RWPE2 (cell line): ENCODE data around the gene BMP5.
"Not testable (repeated sequence)": the region's sequence is repeated elsewhere in the genome, so short reads cannot be mapped to it uniquely, and the experiment has no call there.

ENCODE experiments used
- ATAC-seq: fragments of 200-7000 bp; cut with Tn5 transposase; 3 replicates; pipeline ENCODE4 v1.9.1; 2021; ENCODE audit warnings: low read depth
- DNase-seq: peaks from one replicate; pipeline ENCODE4 v3.0.0-alpha.2; 2020; ENCODE audit warnings: low spot score
- H3K27ac ChIP-seq: fragments of 450-650 bp; 2 replicates; pipeline ENCODE4 v1.5.1; 2017; ENCODE audit warnings: mild to moderate bottlenecking; ENCODE audit not compliant: poor library complexity, severe bottlenecking
- H3K27me3 ChIP-seq: fragments of 250-450 bp; sonication (Bioruptor Pico); 2 replicates; pipeline ENCODE4 v1.5.1; 2021; ENCODE audit warnings: mild to moderate bottlenecking, moderate library complexity; ENCODE audit not compliant: insufficient read depth, poor library complexity, severe bottlenecking
- H3K36me3 ChIP-seq: fragments of 250-450 bp; sonication (Bioruptor Pico); 2 replicates; pipeline ENCODE4 v1.5.1; 2020; ENCODE audit warnings: low read depth, mild to moderate bottlenecking, moderate library complexity
- H3K4me1 ChIP-seq: fragments of 250-450 bp; sonication (Bioruptor Pico); 2 replicates; pipeline ENCODE4 v1.5.1; 2021; ENCODE audit warnings: mild to moderate bottlenecking, moderate library complexity; ENCODE audit not compliant: insufficient read depth, poor library complexity, severe bottlenecking
- H3K4me3 ChIP-seq: fragments of 250-450 bp; sonication (Bioruptor Pico); 2 replicates; pipeline ENCODE4 v1.5.1; 2021; ENCODE audit warnings: mild to moderate bottlenecking, moderate library complexity; ENCODE audit not compliant: severe bottlenecking
- H3K9me3 ChIP-seq: fragments of 250-450 bp; sonication (Bioruptor Pico); 2 replicates; pipeline ENCODE4 v1.5.1; 2021; ENCODE audit warnings: mild to moderate bottlenecking, moderate library complexity; ENCODE audit not compliant: severe bottlenecking
- TF ChIP-seq, protein P1 (sequence below): fragments of 450-650 bp; IDR thresholded peaks from one replicate; pipeline ENCODE4 v1.5.1; 2017; ENCODE audit warnings: mild to moderate bottlenecking, moderate library complexity; ENCODE audit not compliant: poor library complexity, severe bottlenecking

Gene BMP5

DNA sequence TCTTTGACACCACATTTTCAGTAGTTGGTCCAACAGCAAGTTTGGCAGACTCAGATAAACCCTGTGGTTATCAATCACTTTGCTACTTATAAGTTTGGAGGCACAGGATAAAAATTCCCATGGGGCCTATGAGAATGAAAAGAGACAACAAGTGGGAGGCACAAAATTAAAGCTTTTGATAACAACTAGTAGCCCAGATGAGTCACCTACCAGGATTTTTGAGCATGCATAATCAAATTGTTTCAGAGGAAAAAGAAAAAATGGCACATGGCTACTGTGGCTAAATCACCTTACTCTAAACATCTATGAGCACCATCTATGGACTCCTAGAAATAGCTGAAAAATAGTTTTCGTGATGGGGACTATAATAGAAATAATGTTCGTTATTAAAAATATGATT lies 40.8 kb upstream of the BMP5 start:
- H3K9me3 ChIP-seq: no peaks in the 10 kb centered on the region
- no peak for DNase-seq
- no peaks in the 10 kb centered on the region for H3K36me3 ChIP-seq
- H3K4me3 ChIP-seq: no peak overlapping the region
- ATAC-seq: peak; percentile 43; the same call in 2 of the 3 replicates
- TF ChIP-seq, protein P1, sequence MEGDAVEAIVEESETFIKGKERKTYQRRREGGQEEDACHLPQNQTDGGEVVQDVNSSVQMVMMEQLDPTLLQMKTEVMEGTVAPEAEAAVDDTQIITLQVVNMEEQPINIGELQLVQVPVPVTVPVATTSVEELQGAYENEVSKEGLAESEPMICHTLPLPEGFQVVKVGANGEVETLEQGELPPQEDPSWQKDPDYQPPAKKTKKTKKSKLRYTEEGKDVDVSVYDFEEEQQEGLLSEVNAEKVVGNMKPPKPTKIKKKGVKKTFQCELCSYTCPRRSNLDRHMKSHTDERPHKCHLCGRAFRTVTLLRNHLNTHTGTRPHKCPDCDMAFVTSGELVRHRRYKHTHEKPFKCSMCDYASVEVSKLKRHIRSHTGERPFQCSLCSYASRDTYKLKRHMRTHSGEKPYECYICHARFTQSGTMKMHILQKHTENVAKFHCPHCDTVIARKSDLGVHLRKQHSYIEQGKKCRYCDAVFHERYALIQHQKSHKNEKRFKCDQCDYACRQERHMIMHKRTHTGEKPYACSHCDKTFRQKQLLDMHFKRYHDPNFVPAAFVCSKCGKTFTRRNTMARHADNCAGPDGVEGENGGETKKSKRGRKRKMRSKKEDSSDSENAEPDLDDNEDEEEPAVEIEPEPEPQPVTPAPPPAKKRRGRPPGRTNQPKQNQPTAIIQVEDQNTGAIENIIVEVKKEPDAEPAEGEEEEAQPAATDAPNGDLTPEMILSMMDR: no peak
- no peak overlapping the region for H3K27ac ChIP-seq
- peaks cover 41% of the 10 kb centered on the region for H3K4me1 ChIP-seq
- H3K27me3 ChIP-seq: no peaks in the 10 kb centered on the region

DNA sequence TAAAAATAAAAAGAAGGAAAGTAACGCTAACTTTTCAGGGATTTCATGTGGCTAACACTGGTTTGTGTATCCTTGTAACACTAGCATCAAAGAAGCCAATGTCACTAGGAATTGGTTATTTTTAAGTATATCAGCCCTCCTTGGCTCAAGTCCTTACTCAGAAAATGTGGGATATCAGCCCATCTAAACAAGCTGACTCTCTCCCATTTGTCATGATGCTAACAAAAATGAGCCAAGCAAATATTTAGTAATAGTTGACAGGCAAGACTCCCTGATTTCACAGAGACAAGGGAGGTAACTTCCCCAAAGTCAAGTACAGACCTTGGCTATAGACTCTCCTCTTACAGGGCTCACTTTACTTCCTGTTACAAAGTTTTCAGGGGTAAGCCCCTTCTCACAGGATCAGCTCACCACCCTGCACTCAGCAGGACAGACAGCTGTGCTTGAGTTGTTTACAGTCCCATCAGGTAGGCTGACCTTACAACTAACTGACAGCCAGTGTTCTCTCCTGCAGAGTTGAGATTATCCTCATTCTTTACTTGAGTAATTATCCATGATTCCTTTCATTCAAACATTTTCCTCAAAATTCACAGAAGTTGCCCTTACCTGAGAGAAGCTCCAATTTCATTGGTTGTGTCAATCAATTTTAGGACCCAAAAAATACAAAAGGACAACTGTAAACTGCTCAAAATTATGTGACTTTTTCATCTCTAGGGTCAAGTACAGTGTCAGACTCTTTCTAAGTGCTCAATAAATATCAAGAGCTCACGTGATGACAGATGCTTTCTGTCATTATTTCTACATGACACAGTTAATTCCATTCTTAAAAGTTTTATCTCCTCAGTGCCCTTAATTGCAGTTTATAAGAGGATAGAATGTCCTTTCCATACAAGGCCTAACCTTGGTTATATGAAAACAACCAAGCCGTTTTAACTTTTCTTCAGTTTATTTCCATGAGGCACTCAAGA lies 38.1 kb upstream of the BMP5 start:
- H3K27ac ChIP-seq: no peak overlapping the region
- no peaks in the 10 kb centered on the region for H3K27me3 ChIP-seq
- H3K9me3 ChIP-seq: no peaks in the 10 kb centered on the region
- H3K4me3 ChIP-seq: no peak overlapping the region
- ATAC-seq (no peak), DNase-seq (no peak)
- peaks cover 22% of the 10 kb centered on the region for H3K4me1 ChIP-seq
- no peaks in the 10 kb centered on the region for H3K36me3 ChIP-seq
- TF ChIP-seq, protein P1: no peak

DNA sequence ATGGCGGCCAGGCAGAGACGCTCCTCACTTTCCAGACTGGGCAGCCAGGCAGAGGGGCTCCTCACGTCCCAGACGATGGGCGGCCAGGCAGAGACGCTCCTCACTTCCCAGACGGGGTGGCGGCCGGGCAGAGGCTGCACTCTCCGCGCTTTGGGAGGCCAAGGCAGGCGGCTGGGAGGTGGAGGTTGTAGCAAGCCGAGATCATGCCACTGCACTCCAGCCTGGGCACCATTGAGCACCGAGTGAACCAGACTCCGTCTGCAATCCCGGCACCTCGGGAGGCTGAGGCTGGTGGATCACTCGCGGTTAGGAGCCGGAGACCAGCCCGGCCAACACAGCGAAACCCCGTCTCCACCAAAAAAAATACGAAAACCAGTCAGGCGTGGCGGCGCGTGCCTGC lies 35.1 kb upstream of the BMP5 start:
- H3K4me3 ChIP-seq, H3K27ac ChIP-seq, H3K9me3 ChIP-seq, H3K27me3 ChIP-seq, H3K36me3 ChIP-seq, H3K4me1 ChIP-seq, DNase-seq, ATAC-seq: not testable (repeated sequence)

DNA sequence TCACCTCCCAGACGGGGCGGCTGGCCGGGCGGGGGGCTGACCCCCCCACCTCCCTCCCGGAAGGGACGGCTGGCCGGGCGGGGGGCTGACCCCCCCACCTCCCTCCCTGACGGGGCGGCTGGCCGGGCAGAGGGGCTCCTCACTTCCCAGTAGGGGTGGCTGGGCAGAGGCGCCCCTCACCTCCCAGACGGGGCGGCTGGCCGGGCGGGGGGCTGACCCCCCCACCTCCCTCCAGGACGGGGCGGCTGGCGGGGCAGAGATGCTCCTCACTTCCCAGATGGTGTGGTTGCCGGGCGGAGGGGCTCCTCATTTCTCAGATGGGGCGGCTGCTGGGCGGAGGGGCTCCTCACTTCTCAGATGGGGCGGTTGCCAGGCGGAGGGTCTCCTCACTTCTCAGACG lies 34.5 kb upstream of the BMP5 start:
- not testable (repeated sequence) for H3K4me3 ChIP-seq, H3K27me3 ChIP-seq, H3K27ac ChIP-seq, ATAC-seq, H3K36me3 ChIP-seq, DNase-seq, H3K4me1 ChIP-seq, H3K9me3 ChIP-seq

DNA sequence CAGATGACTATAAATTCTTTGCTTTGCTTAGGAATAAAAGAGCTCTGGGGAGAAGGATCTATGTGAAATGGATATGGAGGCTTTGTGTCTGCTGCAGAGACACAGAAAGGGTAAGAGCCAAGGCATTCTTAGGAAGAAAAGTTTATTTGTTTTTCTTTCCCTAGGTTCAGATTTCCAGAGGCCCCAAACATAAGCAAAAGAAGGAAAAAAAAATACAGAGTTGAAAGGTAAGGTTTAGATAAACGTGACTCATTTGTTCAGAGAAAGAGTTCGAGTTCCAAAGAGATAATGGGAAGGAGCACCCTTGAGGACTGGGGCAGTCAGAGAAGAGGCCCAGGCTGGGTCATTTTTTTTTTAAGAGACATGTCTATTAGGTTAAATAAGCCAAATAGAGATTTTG lies 27.4 kb upstream of the BMP5 start:
- no peak overlapping the region for H3K4me3 ChIP-seq
- no peak overlapping the region for H3K27ac ChIP-seq
- TF ChIP-seq, protein P1: no peak

More for the DNA sequence above, 27.4 kb upstream of the BMP5 start:
- Histone ChIP-seq H3K9me3 (no peaks in the 10 kb centered on the region), H3K27me3 (no peaks in the 10 kb centered on the region), H3K36me3 (no peaks in the 10 kb centered on the region), H3K4me1 (peaks cover 11% of the 10 kb centered on the region)
- ATAC-seq: no peak
- no peak for DNase-seq
